ENCODE results near the gene GLIPR1L2. TPM values are rescaled to one million over a fixed set of nuclear protein-coding genes. Genes with fewer than 3 reads are reported as not detected.

Gene GLIPR1L2
- total RNA-seq, 1 experiment from 2014 or later, result 0.35 TPM

GRCh38 chr12:75414671-75415070, 23.8 kb downstream of the GLIPR1L2 start:
- H3K4me3 Mint-ChIP-seq, result no peak overlapping the region
- DNase-seq, result no peak
- H3K36me3 Mint-ChIP-seq (ENCODE audit: insufficient read depth in 1 of 3, low read depth in 3 of 3), result peaks cover 0 to 5% (median 0%) of the 10 kb centered on the region in 3 experiments; a peak in 2 of 7 replicates
- Histone ChIP-seq H3K56ac (ENCODE audit: insufficient read length, low read depth, low read length) (no peak overlapping the region), H2BK15ac (ENCODE audit: low read depth, low read length) (no peak overlapping the region), H3K9ac (ENCODE audit: extremely low read depth, insufficient read length, low read length) (no peak overlapping the region), H3K27me3 (ENCODE audit: insufficient read depth, low read length) (no peaks in the 10 kb centered on the region), H4K5ac (ENCODE audit: insufficient read length, low read depth, low read length) (no peak overlapping the region), H4K20me1 (ENCODE audit: control insufficient read depth, insufficient read depth, insufficient read length) (no peaks in the 10 kb centered on the region), H2BK120ac (ENCODE audit: low read depth, low read length, poor library complexity, severe bottlenecking) (no peak overlapping the region), H2AFZ (ENCODE audit: low read length) (no peak overlapping the region), H3K9me3 (ENCODE audit: control insufficient read depth, low read depth, low read length) (no peaks in the 10 kb centered on the region), H3K23me2 (ENCODE audit: insufficient read length, low read depth, low read length, poor library complexity, severe bottlenecking) (no peaks in the 10 kb centered on the region), H3K14ac (ENCODE audit: insufficient read depth, low read length) (no peak overlapping the region), H2BK20ac (ENCODE audit: low read depth, low read length, poor library complexity, severe bottlenecking) (no peak overlapping the region), H3K4me1 (ENCODE audit: insufficient read depth, low read length) (no peaks in the 10 kb centered on the region), H4K91ac (ENCODE audit: insufficient read length, low read depth, low read length) (no peak overlapping the region), H3T11ph (ENCODE audit: low read length) (no peak overlapping the region), H3K79me1 (ENCODE audit: insufficient read depth, low read depth, low read length, poor library complexity, severe bottlenecking) (no peaks in the 10 kb centered on the region), H4K8ac (replicated peaks; ENCODE audit: insufficient read length, low read depth, low read length) (no peak overlapping the region), H3K18ac (ENCODE audit: insufficient read length, low read depth, low read length) (no peak overlapping the region), H3K23ac (ENCODE audit: insufficient read length, low read depth, low read length) (no peak overlapping the region), H3K27ac (ENCODE audit: insufficient read length, low read depth, low read length) (no peak overlapping the region), H2AK5ac (ENCODE audit: insufficient read length, low read length) (no peak overlapping the region), H3K79me2 (ENCODE audit: insufficient read depth, low read length) (no peaks in the 10 kb centered on the region), H2BK5ac (ENCODE audit: insufficient read length, low read length) (no peak overlapping the region), H3K4ac (ENCODE audit: low read depth, low read length) (no peak overlapping the region), H3K4me2 (ENCODE audit: insufficient read depth, insufficient read length, low read length) (no peak overlapping the region), H2BK12ac (ENCODE audit: insufficient read length, low read depth, low read length) (no peak overlapping the region)
- WGBS (ENCODE audit: extremely low coverage, insufficient read length, low lambda C conversion rate), result no CpG with 5 or more reads among the region's 1 CpG
- H3K4me1 Mint-ChIP-seq, result no peaks in the 10 kb centered on the region
- H3K27me3 Mint-ChIP-seq (ENCODE audit: low read depth), result peaks cover 2% of the 10 kb centered on the region; the same call in 1 of the 2 replicates
- no peak for TF ChIP-seq CTCF (conservative IDR thresholded peaks at IDR 0.05)
- H3K9me3 Mint-ChIP-seq, result peaks cover 0 to 4% of the 10 kb centered on the region in 2 experiments; a peak in 1 of 5 replicates
- no peak overlapping the region for H3K27ac Mint-ChIP-seq

Measured in H9 (cell line).